HepG2 (cell line): ENCODE data around the gene CYP46A1. TPM values are rescaled to one million over a fixed set of nuclear protein-coding genes. Genes with fewer than 3 reads are reported as not detected.

ENCODE experiments used
- ATAC-seq: fragments of 200-7000 bp; cut with Tn5 transposase; 3 replicates; pipeline ENCODE4 v1.9.1; 2020; ENCODE audit warnings: mild to moderate bottlenecking, moderate library complexity
- BruUV-seq: library from RNA; stranded (reverse); fragments of 400-500 nt; replicated peaks from 2 replicates; lab custom pipeline; 2021; lab: Mats Ljungman, UMichigan
- CTCF ChIA-PET: fragments of 300-600 bp; formaldehyde crosslinking; extraction: SDS; loops from one replicate; lab custom pipeline; 2021; ENCODE audit warnings: low total read pairs, inconsistent platforms, low intra/inter-chr PET ratio; lab: Yijun Ruan, JAX
- POLR2A ChIA-PET: fragments of 350-600 bp; sonication (Branson Sonifier 250); formaldehyde crosslinking; loops from one replicate; lab custom pipeline; 2020; ENCODE audit warnings: antibody characterized with exemption, inconsistent platforms; lab: Yijun Ruan, JAX
- DNase-seq: peaks from one replicate; pipeline ENCODE4 v3.0.0-alpha.2; 2015; ENCODE audit warnings: low spot score
- FAIRE-seq: peaks from 3 replicates; lab custom pipeline; 2011; peaks lifted over from hg19 to GRCh38; lab: Jason Lieb, UNC
- H2AFZ ChIP-seq: one replicate; pipeline ENCODE4 v1.6.1; 2011; ENCODE audit warnings: low read length, inconsistent platforms
- H3K27ac ChIP-seq: fragments of 300-600 bp; 3 replicates; pipeline ENCODE4 v1.8.0; 2011; ENCODE audit warnings: mixed run types, mild to moderate bottlenecking, mixed read lengths, low read length, inconsistent platforms; ENCODE audit not compliant: insufficient read depth; ENCODE audit errors: extremely low read length
- H3K27me3 ChIP-seq, 2 experiments: fragments of 200-600 bp in 1 of 2; 2 replicates in 1 of 2; 3 replicates in 1 of 2; pipeline versions ENCODE4 v1.6.0 to v1.8.0; 2011; ENCODE audit warnings: low read length in 2 of 2, mild to moderate bottlenecking in 2 of 2, moderate library complexity in 2 of 2, inconsistent platforms in 1 of 2; ENCODE audit not compliant: insufficient read depth in 2 of 2, control insufficient read depth in 1 of 2
- H3K36me3 ChIP-seq, 2 experiments: fragments of 200-600 bp in 1 of 2; replicated peaks in 1 of 2; 2 replicates in 1 of 2; 3 replicates in 1 of 2; pipeline versions ENCODE4 v1.5.1 to v1.8.0; 2011; ENCODE audit warnings: low read length in 2 of 2, inconsistent platforms in 1 of 2; ENCODE audit not compliant: insufficient read depth in 2 of 2, control insufficient read depth in 1 of 2
- H3K4me1 ChIP-seq: 2 replicates; pipeline ENCODE4 v1.5.1; 2012; ENCODE audit warnings: low read length, inconsistent platforms; ENCODE audit not compliant: insufficient read depth
- H3K4me2 ChIP-seq: 2 replicates; pipeline ENCODE4 v1.6.0; 2011; ENCODE audit warnings: low read depth, low read length, inconsistent platforms
- H3K4me3 ChIP-seq, 3 experiments: fragments of 200-600 bp in 1 of 3; sonication (generic), shearing (Covaris generic) in 1 of 3; replicated peaks in 1 of 3; 2 replicates each; pipeline ENCODE4 v1.5.1; 2011 to 2016; ENCODE audit warnings: low read length in 3 of 3, inconsistent platforms in 2 of 3, low read depth in 2 of 3, mild to moderate bottlenecking in 2 of 3, control low read depth in 1 of 3, mixed read lengths in 1 of 3; ENCODE audit not compliant: insufficient read depth in 1 of 3
- H3K79me2 ChIP-seq: one replicate; pipeline ENCODE4 v1.6.1; 2011; ENCODE audit warnings: low read length, inconsistent platforms; ENCODE audit not compliant: insufficient read depth
- H3K9ac ChIP-seq: 2 replicates; pipeline ENCODE4 v1.6.0; 2011; ENCODE audit warnings: mild to moderate bottlenecking, low read depth, low read length, inconsistent platforms; ENCODE audit not compliant: insufficient read depth
- H3K9me3 ChIP-seq: 2 replicates; pipeline ENCODE4 v1.5.1; 2012; ENCODE audit warnings: mild to moderate bottlenecking, low read length
- H4K20me1 ChIP-seq: 2 replicates; pipeline ENCODE4 v1.6.0; 2011; ENCODE audit warnings: inconsistent platforms, mild to moderate bottlenecking, low read length, moderate library complexity; ENCODE audit not compliant: insufficient read depth
- ARHGAP35 ChIP-seq: sonication (generic); formaldehyde crosslinking; IDR thresholded peaks from 2 replicates; pipeline ENCODE4 v1.9.0; 2022; ENCODE audit warnings: mild to moderate bottlenecking, inconsistent platforms, moderate library complexity, missing genetic modification reagents, borderline replicate concordance
- ETS1 ChIP-seq: sonication (generic); formaldehyde crosslinking; IDR thresholded peaks from 2 replicates; pipeline ENCODE4 v1.4.0; 2020; ENCODE audit warnings: missing genetic modification reagents
- MLLT10 ChIP-seq: sonication (generic); formaldehyde crosslinking; IDR thresholded peaks from 2 replicates; pipeline ENCODE4 v1.4.0; 2020; ENCODE audit warnings: missing genetic modification reagents
- NCOA1 ChIP-seq: sonication (generic); formaldehyde crosslinking; IDR thresholded peaks from 2 replicates; pipeline ENCODE4 v1.9.0; 2021; ENCODE audit warnings: missing genetic modification reagents
- SKI ChIP-seq: fragments of 450-650 bp; IDR thresholded peaks from one replicate; pipeline ENCODE4 v1.6.1; 2018; ENCODE audit warnings: mild to moderate bottlenecking; ENCODE audit not compliant: partially characterized antibody
- SNAI1 ChIP-seq: sonication (generic); formaldehyde crosslinking; IDR thresholded peaks from 2 replicates; pipeline ENCODE4 v1.5.0; 2020; ENCODE audit warnings: mild to moderate bottlenecking, missing genetic modification reagents, borderline replicate concordance
- TAF15 ChIP-seq: fragments of 200-400 bp; formaldehyde crosslinking; IDR thresholded peaks from one replicate; pipeline ENCODE4 v1.6.1; 2018; ENCODE audit warnings: mild to moderate bottlenecking, low read depth, low read length; ENCODE audit not compliant: poor library complexity, severe bottlenecking
- YEATS4 ChIP-seq: sonication (generic); formaldehyde crosslinking; IDR thresholded peaks from 2 replicates; pipeline ENCODE4 v1.4.0; 2020; ENCODE audit warnings: missing genetic modification reagents, borderline replicate concordance
- ZGPAT ChIP-seq: IDR thresholded peaks from 2 replicates; pipeline ENCODE4 v1.6.1; 2016; ENCODE audit warnings: mild to moderate bottlenecking
- ZNF484 ChIP-seq: sonication (generic); formaldehyde crosslinking; IDR thresholded peaks from 2 replicates; pipeline ENCODE4 v1.5.1; 2020; ENCODE audit warnings: mild to moderate bottlenecking, low read depth, missing genetic modification reagents, borderline replicate concordance
- ZNF629 ChIP-seq: sonication (generic); formaldehyde crosslinking; conservative IDR thresholded peaks from 2 replicates; pipeline ENCODE4 v1.5.0; 2020; ENCODE audit warnings: missing genetic modification reagents
- ZNF768 ChIP-seq: sonication (generic); formaldehyde crosslinking; IDR thresholded peaks from 2 replicates; pipeline ENCODE4 v1.4.0; 2020; ENCODE audit warnings: missing genetic modification reagents
- WGBS: methylation state at CpG from one replicate; pipeline ENCODE4 v1.1.6; 2017; ENCODE audit warnings: low lambda C conversion rate; 5-methylcytosine and 5-hydroxymethylcytosine counted together
- in situ Hi-C: cut with HindIII; loops from 2 replicates; pipeline ENCODE4 v1.10.0; 2017; ENCODE audit warnings: low pct_unique_long_range_greater_than_20kb; ENCODE audit not compliant: extremely low pct_ligation_motif_present
- intact Hi-C: fragments of 100-400 bp; cut with micrococcal nuclease; formaldehyde crosslinking; loops from one replicate; pipeline ENCODE4 v1.10.0; 2022; ENCODE audit not compliant: unreplicated experiment
- polyA plus RNA-seq, 8 experiments: library from polyadenylated mRNA; depleted of rRNA in 3 of 8; stranded (reverse) in 7 of 8; unstranded in 1 of 8; fragments of >200 nt; fragmentation: Illumina TruSeq in 4 of 8; extraction: Trizol in 4 of 8; gene quantifications; 2 replicates each; pipeline versions ENCODE4 v1.2.1 to v1.2.3, GENCODE V29; 2011 to 2016; ENCODE audit warnings: low read depth in 4 of 8, missing spikeins in 1 of 8, mixed read lengths in 1 of 8; ENCODE audit not compliant: insufficient read depth in 1 of 8
- total RNA-seq, 5 experiments: library from RNA; depleted of rRNA; stranded (reverse); fragments of >200 nt; fragmentation: Illumina TruSeq; extraction: Trizol; gene quantifications; 2 replicates each; pipeline ENCODE4 v1.2.3, GENCODE V29; 2016; ENCODE audit warnings: low read depth in 1 of 5

Gene CYP46A1
- total and polyA plus RNA-seq, 2 of the 13 experiments (the other 11 are each of a cell fraction or from before 2014, with no cell fraction given), result not detected

- TF ChIP-seq ETS1 (CRISPR knock-in tag) (no peak), YEATS4 (no peak)
Observed at GRCh38 chr14:99724196-99724891, 40.2 kb downstream of the CYP46A1 start (continued).

- Histone ChIP-seq H3K79me2 (no peaks in the 10 kb centered on the region), H3K27me3 (peaks cover 5 to 21% of the 10 kb centered on the region in 2 experiments; a peak in 4 of 5 replicates), H3K4me2 (no peak overlapping the region), H3K4me1 (peaks cover 9% of the 10 kb centered on the region; the same call in 1 of the 2 replicates), H3K9me3 (no peaks in the 10 kb centered on the region), H3K4me3 (no peak overlapping the region), H3K36me3 (no peaks in the 10 kb centered on the region), H3K27ac (no peak overlapping the region), H3K9ac (no peak overlapping the region), H4K20me1 (no peaks in the 10 kb centered on the region), H2AFZ (no peak overlapping the region)
- DNase-seq (no peak), FAIRE-seq (no peak), ATAC-seq (no peak)
- in situ Hi-C loops, result no loop called here
- 53% methylated on average over 4 of the region's 15 CpGs for WGBS
- POLR2A ChIA-PET, result no interaction called here
- no TSS peak for BruUV-seq
- intact Hi-C loops, result no loop called here
- TF ChIP-seq ZGPAT (no peak), SKI (no peak), MLLT10 (CRISPR knock-in tag) (no peak), ZNF629 (peak; percentile 63), TAF15 (no peak), NCOA1 (no peak), SNAI1 (no peak), ARHGAP35 (CRISPR knock-in tag) (no peak), ZNF768 (CRISPR knock-in tag) (peak; percentile 35; the same call in 1 of the 2 replicates), ZNF484 (CRISPR knock-in tag) (no peak)
- CTCF ChIA-PET, result no interaction called here
Observed at GRCh38 chr14:99724939-99725773, 41.1 kb downstream of the CYP46A1 start.
